ENCODE results near the gene COL26A1. TPM values are rescaled to one million over a fixed set of nuclear protein-coding genes. Genes with fewer than 3 reads are reported as not detected.
A peak's percentile ranks its signal among the peaks of the same experiment; 100 is the strongest.
"Not testable (repeated sequence)": the region's sequence is repeated elsewhere in the genome, so short reads cannot be mapped to it uniquely, and the experiment has no call there.

The COL26A1 gene
- polyA plus RNA-seq, 6 donors from 2014 or later: not detected

GRCh38 chr7:101442426-101443070 is 79.9 kb downstream of the COL26A1 start:
- Mint-ChIP-seq H3K9me3 (no peaks in the 10 kb centered on the region), H3K27me3 (peaks cover 18 to 25% (median 19%) of the 10 kb centered on the region in 3 donors), H3K4me1 (no peaks in the 10 kb centered on the region), H3K27ac (no peak overlapping the region), H3K36me3 (no peaks in the 10 kb centered on the region), H3K4me3 (no peak overlapping the region)
- DNase-seq: no peak
- ATAC-seq (ENCODE audit: low read depth in 2 of 2): no peak

- no peaks in the 10 kb centered on the region for H3K9me3 Mint-ChIP-seq
- no peaks in the 10 kb centered on the region for H3K4me1 Mint-ChIP-seq
- no peaks in the 10 kb centered on the region for H3K36me3 Mint-ChIP-seq
- peaks cover 16 to 29% (median 20%) of the 10 kb centered on the region in 3 donors for H3K27me3 Mint-ChIP-seq
- no peak overlapping the region for H3K27ac Mint-ChIP-seq
- no peak for DNase-seq
- no peak for ATAC-seq (ENCODE audit: low read depth in 2 of 2)
- no peak overlapping the region for H3K4me3 Mint-ChIP-seq
Observed at GRCh38 chr7:101450064-101450463, 87.4 kb downstream of the COL26A1 start.

- Mint-ChIP-seq H3K36me3 (no peaks in the 10 kb centered on the region), H3K9me3 (no peaks in the 10 kb centered on the region), H3K4me3 (no peak overlapping the region), H3K4me1 (no peaks in the 10 kb centered on the region), H3K27ac (no peak overlapping the region), H3K27me3 (peaks cover 5 to 14% (median 13%) of the 10 kb centered on the region in 3 donors)
- no peak for ATAC-seq (ENCODE audit: low read depth in 2 of 2)
- DNase-seq: no peak
Observed at GRCh38 chr7:101453617-101454016, 90.9 kb downstream of the COL26A1 start.

- no peaks in the 10 kb centered on the region for H3K4me1 Mint-ChIP-seq
- ATAC-seq (ENCODE audit: low read depth in 2 of 2) (no peak), DNase-seq (no peak)
- H3K9me3 Mint-ChIP-seq: no peaks in the 10 kb centered on the region
- H3K36me3 Mint-ChIP-seq: no peaks in the 10 kb centered on the region
- peaks cover 0 to 11% (median 10%) of the 10 kb centered on the region in 3 donors for H3K27me3 Mint-ChIP-seq
- no peak overlapping the region for H3K27ac Mint-ChIP-seq
- H3K4me3 Mint-ChIP-seq: peak overlapping the region in 2 of 8 donors; percentile 25 to 47
Observed at GRCh38 chr7:101457001-101457750, 94.5 kb downstream of the COL26A1 start.

- Mint-ChIP-seq H3K4me1 (peaks cover 12 to 22% (median 16%) of the 10 kb centered on the region in 3 donors), H3K27me3 (peaks cover 0 to 16% (median 0%) of the 10 kb centered on the region in 3 donors), H3K4me3 (peak overlapping the region in 4 of 8 donors; percentile 36 to 84 (median 76)), H3K9me3 (no peaks in the 10 kb centered on the region), H3K27ac (peak overlapping the region in 3 of 6 donors; percentile 23 to 78 (median 30)), H3K36me3 (no peaks in the 10 kb centered on the region)
- DNase-seq: no peak
- no peak for ATAC-seq (ENCODE audit: low read depth in 2 of 2)
Observed at GRCh38 chr7:101465131-101465530, 102.5 kb downstream of the COL26A1 start.

- H3K4me1 Mint-ChIP-seq: peaks cover 12 to 22% (median 16%) of the 10 kb centered on the region in 3 donors
- peak overlapping the region in 6 of 8 donors; percentile 36 to 84 (median 69) for H3K4me3 Mint-ChIP-seq
- H3K27me3 Mint-ChIP-seq: peaks cover 0 to 15% (median 0%) of the 10 kb centered on the region in 3 donors
- ATAC-seq (ENCODE audit: low read depth in 2 of 2) (peak in 1 of 2 donors; percentile 35), DNase-seq (no peak)
- H3K36me3 Mint-ChIP-seq: no peaks in the 10 kb centered on the region
- peak overlapping the region in 4 of 6 donors; percentile 23 to 91 (median 52) for H3K27ac Mint-ChIP-seq
- no peaks in the 10 kb centered on the region for H3K9me3 Mint-ChIP-seq
Observed at GRCh38 chr7:101465576-101466196, 103.0 kb downstream of the COL26A1 start.

GRCh38 chr7:101466871-101467270 is 104.2 kb downstream of the COL26A1 start:
- no peaks in the 10 kb centered on the region for H3K36me3 Mint-ChIP-seq
- no peaks in the 10 kb centered on the region for H3K9me3 Mint-ChIP-seq
- no peak overlapping the region for H3K27ac Mint-ChIP-seq
- peaks cover 0 to 10% (median 0%) of the 10 kb centered on the region in 3 donors for H3K27me3 Mint-ChIP-seq
- H3K4me3 Mint-ChIP-seq: peak overlapping the region in 1 of 8 donors; percentile 1
- DNase-seq: no peak
- ATAC-seq (ENCODE audit: low read depth in 2 of 2): no peak
- peaks cover 12 to 22% (median 16%) of the 10 kb centered on the region in 3 donors for H3K4me1 Mint-ChIP-seq

- Mint-ChIP-seq H3K27me3 (peaks cover 0 to 9% (median 0%) of the 10 kb centered on the region in 3 donors), H3K4me1 (peaks cover 12 to 22% (median 16%) of the 10 kb centered on the region in 3 donors), H3K27ac (peak overlapping the region in 1 of 6 donors; percentile 21), H3K4me3 (no peak overlapping the region), H3K9me3 (no peaks in the 10 kb centered on the region), H3K36me3 (no peaks in the 10 kb centered on the region)
- ATAC-seq (ENCODE audit: low read depth in 2 of 2) (no peak), DNase-seq (no peak)
Observed at GRCh38 chr7:101468546-101469275, 106.0 kb downstream of the COL26A1 start.

GRCh38 chr7:101470668-101471487 is 108.2 kb downstream of the COL26A1 start:
- ATAC-seq (ENCODE audit: low read depth in 2 of 2) (no peak), DNase-seq (no peak)
- peaks cover 0 to 5% (median 0%) of the 10 kb centered on the region in 3 donors for H3K27me3 Mint-ChIP-seq
- H3K27ac Mint-ChIP-seq: peak overlapping the region in 1 of 6 donors; percentile 71
- H3K9me3 Mint-ChIP-seq: no peaks in the 10 kb centered on the region
- H3K4me3 Mint-ChIP-seq: no peak overlapping the region
- H3K36me3 Mint-ChIP-seq: no peaks in the 10 kb centered on the region
- peaks cover 1 to 11% (median 7%) of the 10 kb centered on the region in 3 donors for H3K4me1 Mint-ChIP-seq

- no peak overlapping the region for H3K4me3 Mint-ChIP-seq
- peaks cover 4 to 14% (median 8%) of the 10 kb centered on the region in 3 donors for H3K27me3 Mint-ChIP-seq
- ATAC-seq (ENCODE audit: low read depth in 2 of 2): no peak
- no peaks in the 10 kb centered on the region for H3K4me1 Mint-ChIP-seq
- H3K27ac Mint-ChIP-seq: no peak overlapping the region
- H3K9me3 Mint-ChIP-seq: peaks cover 0 to 13% (median 9%) of the 10 kb centered on the region in 7 donors
- peaks cover 0 to 6% of the 10 kb centered on the region in 2 donors for H3K36me3 Mint-ChIP-seq
- no peak for DNase-seq
Observed at GRCh38 chr7:101474178-101474577, 111.5 kb downstream of the COL26A1 start.

- H3K27me3 Mint-ChIP-seq: peaks cover 10 to 21% (median 16%) of the 10 kb centered on the region in 3 donors
- H3K4me3 Mint-ChIP-seq; ATAC-seq (ENCODE audit: low read depth in 2 of 2); DNase-seq; H3K4me1 Mint-ChIP-seq: not testable (repeated sequence)
- peaks cover 7 to 21% of the 10 kb centered on the region in 2 donors for H3K36me3 Mint-ChIP-seq
- H3K27ac Mint-ChIP-seq: peak overlapping the region in 2 of 6 donors; percentile 37 to 77
- peaks cover 7 to 28% (median 22%) of the 10 kb centered on the region in 7 donors for H3K9me3 Mint-ChIP-seq
Observed at GRCh38 chr7:101475691-101476090, 113.0 kb downstream of the COL26A1 start.

- Mint-ChIP-seq H3K36me3 (peaks cover 12 to 25% of the 10 kb centered on the region in 2 donors), H3K27me3 (peaks cover 15 to 25% (median 16%) of the 10 kb centered on the region in 3 donors), H3K4me3 (no peak overlapping the region), H3K9me3 (peaks cover 7 to 32% (median 30%) of the 10 kb centered on the region in 7 donors), H3K27ac (no peak overlapping the region), H3K4me1 (no peaks in the 10 kb centered on the region)
- ATAC-seq (ENCODE audit: low read depth in 2 of 2) (no peak), DNase-seq (no peak)
Observed at GRCh38 chr7:101479217-101479616, 116.5 kb downstream of the COL26A1 start.

All from naive B cell (primary cell).